HepG2 (cell line): Measurements from ENCODE around the gene ARHGAP5. TPM values are rescaled to one million over a fixed set of nuclear protein-coding genes. Genes with fewer than 3 reads are reported as not detected.

Source experiments
- DMAP1 ChIP-seq: IDR thresholded peaks from 2 replicates; pipeline ENCODE4 v1.6.1; 2016
- ELF1 ChIP-seq: sonication (generic); formaldehyde crosslinking; IDR thresholded peaks from 2 replicates; pipeline ENCODE4 v1.4.0; 2020; ENCODE audit warnings: missing genetic modification reagents
- MEIS2 ChIP-seq: sonication (generic); formaldehyde crosslinking; IDR thresholded peaks from 2 replicates; pipeline ENCODE4 v1.9.0; 2021; ENCODE audit warnings: mild to moderate bottlenecking, missing genetic modification reagents
- MZF1 ChIP-seq: sonication (generic); formaldehyde crosslinking; IDR thresholded peaks from 2 replicates; pipeline ENCODE4 v1.8.1; 2023; ENCODE audit warnings: mild to moderate bottlenecking, missing genetic modification reagents, borderline replicate concordance
- NCOA1 ChIP-seq: sonication (generic); formaldehyde crosslinking; IDR thresholded peaks from 2 replicates; pipeline ENCODE4 v1.9.0; 2021; ENCODE audit warnings: missing genetic modification reagents
- RXRB ChIP-seq: IDR thresholded peaks from 2 replicates; pipeline ENCODE4 v1.6.1; 2016; ENCODE audit warnings: borderline replicate concordance, missing genetic modification reagents, missing compliant biosample characterization
- SP140L ChIP-seq: sonication (generic); formaldehyde crosslinking; IDR thresholded peaks from 2 replicates; pipeline ENCODE4 v1.4.0; 2020; ENCODE audit warnings: missing genetic modification reagents, borderline replicate concordance
- ZNF317 ChIP-seq: sonication (generic); formaldehyde crosslinking; IDR thresholded peaks from 2 replicates; pipeline ENCODE4 v1.5.0; 2020; ENCODE audit warnings: mild to moderate bottlenecking, missing genetic modification reagents
- ZNF484 ChIP-seq: sonication (generic); formaldehyde crosslinking; IDR thresholded peaks from 2 replicates; pipeline ENCODE4 v1.5.1; 2020; ENCODE audit warnings: mild to moderate bottlenecking, low read depth, missing genetic modification reagents, borderline replicate concordance
- ZSCAN22 ChIP-seq: sonication (generic); formaldehyde crosslinking; IDR thresholded peaks from 2 replicates; pipeline ENCODE4 v1.4.0; 2020; ENCODE audit warnings: mild to moderate bottlenecking, missing genetic modification reagents
- polyA plus RNA-seq, 8 experiments: library from polyadenylated mRNA; depleted of rRNA in 3 of 8; stranded (reverse) in 7 of 8; unstranded in 1 of 8; fragments of >200 nt; fragmentation: Illumina TruSeq in 4 of 8; extraction: Trizol in 4 of 8; gene quantifications; 2 replicates each; pipeline versions ENCODE4 v1.2.1 to v1.2.3, GENCODE V29; 2011 to 2016; ENCODE audit warnings: low read depth in 4 of 8, missing spikeins in 1 of 8, mixed read lengths in 1 of 8; ENCODE audit not compliant: insufficient read depth in 1 of 8
- total RNA-seq, 5 experiments: library from RNA; depleted of rRNA; stranded (reverse); fragments of >200 nt; fragmentation: Illumina TruSeq; extraction: Trizol; gene quantifications; 2 replicates each; pipeline ENCODE4 v1.2.3, GENCODE V29; 2016; ENCODE audit warnings: low read depth in 1 of 5
- TF ChIP-seq, protein P1 (sequence below): IDR thresholded peaks from 2 replicates; pipeline ENCODE4 v1.6.1; 2016; ENCODE audit warnings: control low read depth
- TF ChIP-seq, protein P2 (sequence below): sonication (generic); formaldehyde crosslinking; conservative IDR thresholded peaks from 2 replicates; pipeline ENCODE4 v1.4.0; 2020; ENCODE audit warnings: missing genetic modification reagents
- TF ChIP-seq, protein P3 (sequence below): sonication (generic); formaldehyde crosslinking; conservative IDR thresholded peaks from 2 replicates; pipeline ENCODE4 v1.8.0; 2022; ENCODE audit warnings: mild to moderate bottlenecking, moderate library complexity, missing genetic modification reagents
- TF ChIP-seq, protein P4 (sequence below), 2 experiments: IDR thresholded peaks; 2 replicates each; pipeline ENCODE4 v1.6.1; 2011 to 2012; ENCODE audit warnings: low read length in 2 of 2, borderline replicate concordance in 1 of 2, low read depth in 1 of 2, mild to moderate bottlenecking in 1 of 2, moderate library complexity in 1 of 2
- TF ChIP-seq, protein P5 (sequence below): sonication (generic); formaldehyde crosslinking; conservative IDR thresholded peaks from 2 replicates; pipeline ENCODE4 v1.4.0; 2020; ENCODE audit warnings: missing genetic modification reagents
- TF ChIP-seq, protein P6 (sequence below): sonication (generic); formaldehyde crosslinking; IDR thresholded peaks from 2 replicates; pipeline ENCODE4 v1.4.0; 2020; ENCODE audit warnings: mild to moderate bottlenecking, missing genetic modification reagents

Gene ARHGAP5
- total and polyA plus RNA-seq, 2 of the 13 experiments (the other 11 are each of a cell fraction or from before 2014, with no cell fraction given) = 33.7 to 144 TPM

DNA sequence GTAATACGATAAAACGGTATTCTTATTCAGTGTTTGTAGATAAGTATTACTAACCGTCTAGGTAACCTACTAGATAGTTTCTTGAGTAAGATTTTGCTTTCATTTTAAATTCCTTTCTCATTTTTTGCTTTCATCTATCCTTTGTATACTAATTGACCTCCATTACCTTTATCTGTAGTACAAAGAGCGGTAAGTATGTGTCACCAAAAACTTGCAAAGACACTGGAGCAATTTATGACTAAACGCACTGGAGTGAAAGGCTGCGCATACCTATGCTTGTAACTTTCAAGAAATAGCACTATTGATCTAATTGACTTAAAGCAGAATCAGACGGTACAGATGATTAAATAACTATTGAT lies 1.7 kb downstream of the ARHGAP5 start (continued):
- no peak for TF ChIP-seq ZSCAN22
- TF ChIP-seq, protein P1, sequence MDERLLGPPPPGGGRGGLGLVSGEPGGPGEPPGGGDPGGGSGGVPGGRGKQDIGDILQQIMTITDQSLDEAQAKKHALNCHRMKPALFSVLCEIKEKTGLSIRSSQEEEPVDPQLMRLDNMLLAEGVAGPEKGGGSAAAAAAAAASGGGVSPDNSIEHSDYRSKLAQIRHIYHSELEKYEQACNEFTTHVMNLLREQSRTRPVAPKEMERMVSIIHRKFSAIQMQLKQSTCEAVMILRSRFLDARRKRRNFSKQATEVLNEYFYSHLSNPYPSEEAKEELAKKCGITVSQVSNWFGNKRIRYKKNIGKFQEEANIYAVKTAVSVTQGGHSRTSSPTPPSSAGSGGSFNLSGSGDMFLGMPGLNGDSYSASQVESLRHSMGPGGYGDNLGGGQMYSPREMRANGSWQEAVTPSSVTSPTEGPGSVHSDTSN = no peak
- TF ChIP-seq, protein P2, sequence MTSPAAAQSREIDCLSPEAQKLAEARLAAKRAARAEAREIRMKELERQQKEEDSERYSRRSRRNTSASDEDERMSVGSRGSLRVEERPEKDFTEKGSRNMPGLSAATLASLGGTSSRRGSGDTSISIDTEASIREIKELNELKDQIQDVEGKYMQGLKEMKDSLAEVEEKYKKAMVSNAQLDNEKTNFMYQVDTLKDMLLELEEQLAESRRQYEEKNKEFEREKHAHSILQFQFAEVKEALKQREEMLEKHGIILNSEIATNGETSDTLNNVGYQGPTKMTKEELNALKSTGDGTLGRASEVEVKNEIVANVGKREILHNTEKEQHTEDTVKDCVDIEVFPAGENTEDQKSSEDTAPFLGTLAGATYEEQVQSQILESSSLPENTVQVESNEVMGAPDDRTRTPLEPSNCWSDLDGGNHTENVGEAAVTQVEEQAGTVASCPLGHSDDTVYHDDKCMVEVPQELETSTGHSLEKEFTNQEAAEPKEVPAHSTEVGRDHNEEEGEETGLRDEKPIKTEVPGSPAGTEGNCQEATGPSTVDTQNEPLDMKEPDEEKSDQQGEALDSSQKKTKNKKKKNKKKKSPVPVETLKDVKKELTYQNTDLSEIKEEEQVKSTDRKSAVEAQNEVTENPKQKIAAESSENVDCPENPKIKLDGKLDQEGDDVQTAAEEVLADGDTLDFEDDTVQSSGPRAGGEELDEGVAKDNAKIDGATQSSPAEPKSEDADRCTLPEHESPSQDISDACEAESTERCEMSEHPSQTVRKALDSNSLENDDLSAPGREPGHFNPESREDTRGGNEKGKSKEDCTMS = no peak
- 0 out of 2 replicates have a peak, but pooled peaks have one; percentile 15 for TF ChIP-seq ELF1 (CRISPR knock-in tag)
- TF ChIP-seq ZNF317 (CRISPR knock-in tag) = no peak
- TF ChIP-seq, protein P3, sequence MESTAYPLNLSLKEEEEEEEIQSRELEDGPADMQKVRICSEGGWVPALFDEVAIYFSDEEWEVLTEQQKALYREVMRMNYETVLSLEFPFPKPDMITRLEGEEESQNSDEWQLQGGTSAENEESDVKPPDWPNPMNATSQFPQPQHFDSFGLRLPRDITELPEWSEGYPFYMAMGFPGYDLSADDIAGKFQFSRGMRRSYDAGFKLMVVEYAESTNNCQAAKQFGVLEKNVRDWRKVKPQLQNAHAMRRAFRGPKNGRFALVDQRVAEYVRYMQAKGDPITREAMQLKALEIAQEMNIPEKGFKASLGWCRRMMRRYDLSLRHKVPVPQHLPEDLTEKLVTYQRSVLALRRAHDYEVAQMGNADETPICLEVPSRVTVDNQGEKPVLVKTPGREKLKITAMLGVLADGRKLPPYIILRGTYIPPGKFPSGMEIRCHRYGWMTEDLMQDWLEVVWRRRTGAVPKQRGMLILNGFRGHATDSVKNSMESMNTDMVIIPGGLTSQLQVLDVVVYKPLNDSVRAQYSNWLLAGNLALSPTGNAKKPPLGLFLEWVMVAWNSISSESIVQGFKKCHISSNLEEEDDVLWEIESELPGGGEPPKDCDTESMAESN = no peak
- peak; percentile 27; the same call in 1 of the 2 replicates for TF ChIP-seq DMAP1 (CRISPR knock-in tag)
- TF ChIP-seq, protein P4, sequence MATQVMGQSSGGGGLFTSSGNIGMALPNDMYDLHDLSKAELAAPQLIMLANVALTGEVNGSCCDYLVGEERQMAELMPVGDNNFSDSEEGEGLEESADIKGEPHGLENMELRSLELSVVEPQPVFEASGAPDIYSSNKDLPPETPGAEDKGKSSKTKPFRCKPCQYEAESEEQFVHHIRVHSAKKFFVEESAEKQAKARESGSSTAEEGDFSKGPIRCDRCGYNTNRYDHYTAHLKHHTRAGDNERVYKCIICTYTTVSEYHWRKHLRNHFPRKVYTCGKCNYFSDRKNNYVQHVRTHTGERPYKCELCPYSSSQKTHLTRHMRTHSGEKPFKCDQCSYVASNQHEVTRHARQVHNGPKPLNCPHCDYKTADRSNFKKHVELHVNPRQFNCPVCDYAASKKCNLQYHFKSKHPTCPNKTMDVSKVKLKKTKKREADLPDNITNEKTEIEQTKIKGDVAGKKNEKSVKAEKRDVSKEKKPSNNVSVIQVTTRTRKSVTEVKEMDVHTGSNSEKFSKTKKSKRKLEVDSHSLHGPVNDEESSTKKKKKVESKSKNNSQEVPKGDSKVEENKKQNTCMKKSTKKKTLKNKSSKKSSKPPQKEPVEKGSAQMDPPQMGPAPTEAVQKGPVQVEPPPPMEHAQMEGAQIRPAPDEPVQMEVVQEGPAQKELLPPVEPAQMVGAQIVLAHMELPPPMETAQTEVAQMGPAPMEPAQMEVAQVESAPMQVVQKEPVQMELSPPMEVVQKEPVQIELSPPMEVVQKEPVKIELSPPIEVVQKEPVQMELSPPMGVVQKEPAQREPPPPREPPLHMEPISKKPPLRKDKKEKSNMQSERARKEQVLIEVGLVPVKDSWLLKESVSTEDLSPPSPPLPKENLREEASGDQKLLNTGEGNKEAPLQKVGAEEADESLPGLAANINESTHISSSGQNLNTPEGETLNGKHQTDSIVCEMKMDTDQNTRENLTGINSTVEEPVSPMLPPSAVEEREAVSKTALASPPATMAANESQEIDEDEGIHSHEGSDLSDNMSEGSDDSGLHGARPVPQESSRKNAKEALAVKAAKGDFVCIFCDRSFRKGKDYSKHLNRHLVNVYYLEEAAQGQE (IDR thresholded peaks at IDR 0.05; ENCODE audit: borderline replicate concordance in 1 of 2, low read depth in 1 of 2, low read length in 2 of 2) = no peak
- TF ChIP-seq, protein P5, sequence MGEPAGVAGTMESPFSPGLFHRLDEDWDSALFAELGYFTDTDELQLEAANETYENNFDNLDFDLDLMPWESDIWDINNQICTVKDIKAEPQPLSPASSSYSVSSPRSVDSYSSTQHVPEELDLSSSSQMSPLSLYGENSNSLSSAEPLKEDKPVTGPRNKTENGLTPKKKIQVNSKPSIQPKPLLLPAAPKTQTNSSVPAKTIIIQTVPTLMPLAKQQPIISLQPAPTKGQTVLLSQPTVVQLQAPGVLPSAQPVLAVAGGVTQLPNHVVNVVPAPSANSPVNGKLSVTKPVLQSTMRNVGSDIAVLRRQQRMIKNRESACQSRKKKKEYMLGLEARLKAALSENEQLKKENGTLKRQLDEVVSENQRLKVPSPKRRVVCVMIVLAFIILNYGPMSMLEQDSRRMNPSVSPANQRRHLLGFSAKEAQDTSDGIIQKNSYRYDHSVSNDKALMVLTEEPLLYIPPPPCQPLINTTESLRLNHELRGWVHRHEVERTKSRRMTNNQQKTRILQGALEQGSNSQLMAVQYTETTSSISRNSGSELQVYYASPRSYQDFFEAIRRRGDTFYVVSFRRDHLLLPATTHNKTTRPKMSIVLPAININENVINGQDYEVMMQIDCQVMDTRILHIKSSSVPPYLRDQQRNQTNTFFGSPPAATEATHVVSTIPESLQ (CRISPR knock-in tag) = 0 out of 2 replicates have a peak, but pooled peaks have one; percentile 28
- no peak for TF ChIP-seq ZNF484 (CRISPR knock-in tag)
- TF ChIP-seq RXRB (CRISPR knock-in tag) = peak; percentile 49; the same call in 1 of the 2 replicates
- TF ChIP-seq, protein P6, sequence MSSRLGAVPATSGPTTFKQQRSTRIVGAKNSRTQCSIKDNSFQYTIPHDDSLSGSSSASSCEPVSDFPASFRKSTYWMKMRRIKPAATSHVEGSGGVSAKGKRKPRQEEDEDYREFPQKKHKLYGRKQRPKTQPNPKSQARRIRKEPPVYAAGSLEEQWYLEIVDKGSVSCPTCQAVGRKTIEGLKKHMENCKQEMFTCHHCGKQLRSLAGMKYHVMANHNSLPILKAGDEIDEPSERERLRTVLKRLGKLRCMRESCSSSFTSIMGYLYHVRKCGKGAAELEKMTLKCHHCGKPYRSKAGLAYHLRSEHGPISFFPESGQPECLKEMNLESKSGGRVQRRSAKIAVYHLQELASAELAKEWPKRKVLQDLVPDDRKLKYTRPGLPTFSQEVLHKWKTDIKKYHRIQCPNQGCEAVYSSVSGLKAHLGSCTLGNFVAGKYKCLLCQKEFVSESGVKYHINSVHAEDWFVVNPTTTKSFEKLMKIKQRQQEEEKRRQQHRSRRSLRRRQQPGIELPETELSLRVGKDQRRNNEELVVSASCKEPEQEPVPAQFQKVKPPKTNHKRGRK (CRISPR knock-in tag) = no peak
- TF ChIP-seq MZF1 (CRISPR knock-in tag) = no peak
- no peak for TF ChIP-seq MEIS2 (CRISPR knock-in tag)
- no peak for TF ChIP-seq SP140L (CRISPR knock-in tag)
- no peak for TF ChIP-seq NCOA1 (CRISPR knock-in tag)
